Kidney epithelial cell (primary cell): ENCODE results near the gene DOHH. TPM values are rescaled to one million over a fixed set of nuclear protein-coding genes. Genes with fewer than 3 reads are reported as not detected.

ENCODE experiments used
- DNase-seq: peaks from one replicate; pipeline ENCODE4 v3.0.0-alpha.2; 2010; ENCODE audit warnings: low read depth
- H3K27me3 ChIP-seq: 2 replicates; pipeline ENCODE4 v1.6.0; 2011; ENCODE audit warnings: low read length; ENCODE audit not compliant: control insufficient read depth, insufficient read depth
- H3K36me3 ChIP-seq: 2 replicates; pipeline ENCODE4 v1.5.1; 2011; ENCODE audit warnings: low read length; ENCODE audit not compliant: control insufficient read depth, insufficient read depth
- H3K4me3 ChIP-seq: 2 replicates; pipeline ENCODE4 v1.5.1; 2011; ENCODE audit warnings: low read depth, mild to moderate bottlenecking, control low read depth, low read length
- CTCF ChIP-seq: IDR thresholded peaks from 2 replicates; pipeline ENCODE4 v1.5.1; 2011; ENCODE audit warnings: mild to moderate bottlenecking, moderate library complexity, low read length, control low read depth, inconsistent platforms; ENCODE audit not compliant: insufficient read depth, poor library complexity, severe bottlenecking
- total RNA-seq: library from RNA; depleted of rRNA; stranded (reverse); fragments of >200 nt; gene quantifications from 2 replicates; pipeline ENCODE4 v1.2.3, GENCODE V29; 2015

The DOHH gene
- total RNA-seq, 1 donor from 2014 or later: 33.0 TPM

- Histone ChIP-seq H3K36me3 (peaks cover 4% of the 10 kb centered on the region), H3K4me3 (no peak overlapping the region), H3K27me3 (no peaks in the 10 kb centered on the region)
- no peak for TF ChIP-seq CTCF
- DNase-seq: no peak
These were observed 23.0 kb upstream of the DOHH start for GRCh38 chr19:3523361-3524077.

- Histone ChIP-seq H3K4me3 (no peak overlapping the region), H3K36me3 (peaks cover 1% of the 10 kb centered on the region), H3K27me3 (no peaks in the 10 kb centered on the region)
- no peak for DNase-seq
- TF ChIP-seq CTCF: no peak
These were observed 22.2 kb upstream of the DOHH start for GRCh38 chr19:3522421-3523360.

- DNase-seq: no peak
- H3K27me3 ChIP-seq: no peaks in the 10 kb centered on the region
- H3K4me3 ChIP-seq: no peak overlapping the region
- H3K36me3 ChIP-seq: no peaks in the 10 kb centered on the region
- TF ChIP-seq CTCF: no peak
These were observed 20.6 kb upstream of the DOHH start for GRCh38 chr19:3521104-3521445.

- H3K4me3 ChIP-seq: no peak overlapping the region
- H3K36me3 ChIP-seq: no peaks in the 10 kb centered on the region
- no peaks in the 10 kb centered on the region for H3K27me3 ChIP-seq
- no peak for TF ChIP-seq CTCF
- DNase-seq: no peak
These were observed 20.0 kb upstream of the DOHH start for GRCh38 chr19:3520166-3521103.

DNA sequence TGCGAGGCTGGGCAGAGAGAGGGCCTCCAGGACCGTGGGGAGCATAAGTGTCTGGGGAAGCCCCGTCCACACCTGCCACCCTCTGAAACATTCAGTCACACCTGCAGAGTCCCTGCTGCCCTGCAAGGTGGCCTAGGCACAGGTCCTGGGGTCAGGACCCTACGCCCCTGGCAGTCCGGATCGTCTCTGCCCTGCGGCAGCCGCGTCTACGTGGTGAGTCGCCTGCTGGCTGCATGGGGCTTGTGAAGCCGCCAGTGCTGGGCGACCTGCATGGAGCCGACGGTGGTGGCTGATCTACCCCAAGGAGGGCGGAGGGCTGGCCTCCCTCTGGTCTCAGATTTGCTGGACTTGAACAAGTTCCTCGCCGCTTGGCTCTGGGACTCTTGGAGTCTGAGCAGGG, 18.7 kb upstream of the DOHH start:
- DNase-seq: no peak

More for the DNA sequence above, 18.7 kb upstream of the DOHH start:
- TF ChIP-seq CTCF: no peak
- H3K27me3 ChIP-seq: no peaks in the 10 kb centered on the region
- no peaks in the 10 kb centered on the region for H3K36me3 ChIP-seq
- no peak overlapping the region for H3K4me3 ChIP-seq
